Right ventricle myocardium superior (tissue), 1 donor: ENCODE measurements around the gene HRH1. TPM values are rescaled to one million over a fixed set of nuclear protein-coding genes. Genes with fewer than 3 reads are reported as not detected.
"Not testable (repeated sequence)": the region's sequence is repeated elsewhere in the genome, so short reads cannot be mapped to it uniquely, and the experiment has no call there.

Source experiments
- ATAC-seq: fragments of 200-7000 bp; cut with Tn5 transposase; one replicate; pipeline ENCODE4 v1.9.1; 2020; ENCODE audit warnings: mild to moderate bottlenecking; ENCODE audit not compliant: poor library complexity
- DNase-seq: peaks from one replicate; pipeline ENCODE4 v3.0.0-alpha.2; 2020
- intact Hi-C: fragments of 100-400 bp; cut with DNase I; formaldehyde crosslinking; loops from one replicate; pipeline ENCODE4 v1.11.2; 2022
- long read RNA-seq: library from polyadenylated mRNA; unstranded; transcript quantifications from one replicate; pipeline ENCODE4 v2.0.0, GENCODE V29; 2021
- total RNA-seq: library from RNA; stranded (reverse); fragmentation: NEBNext Ultra II Directional; extraction: Animal tissue kit (Norgen Biotek cat#: 25700); gene quantifications from one replicate; pipeline ENCODE4 v1.2.1, GENCODE V29; 2021
- donor health status: DM: no; HTN: yes; CAD: no; lungs with severe emphysema.

HRH1 gene, protein sequence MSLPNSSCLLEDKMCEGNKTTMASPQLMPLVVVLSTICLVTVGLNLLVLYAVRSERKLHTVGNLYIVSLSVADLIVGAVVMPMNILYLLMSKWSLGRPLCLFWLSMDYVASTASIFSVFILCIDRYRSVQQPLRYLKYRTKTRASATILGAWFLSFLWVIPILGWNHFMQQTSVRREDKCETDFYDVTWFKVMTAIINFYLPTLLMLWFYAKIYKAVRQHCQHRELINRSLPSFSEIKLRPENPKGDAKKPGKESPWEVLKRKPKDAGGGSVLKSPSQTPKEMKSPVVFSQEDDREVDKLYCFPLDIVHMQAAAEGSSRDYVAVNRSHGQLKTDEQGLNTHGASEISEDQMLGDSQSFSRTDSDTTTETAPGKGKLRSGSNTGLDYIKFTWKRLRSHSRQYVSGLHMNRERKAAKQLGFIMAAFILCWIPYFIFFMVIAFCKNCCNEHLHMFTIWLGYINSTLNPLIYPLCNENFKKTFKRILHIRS
- total RNA-seq, result 1.3 TPM
- long read RNA-seq, full-length matches to known transcripts, result 1 of 3 reads
- long read RNA-seq, partial matches to known transcripts, result 0 of 3 reads
- long read RNA-seq, other reads (novel, unspliced or antisense), result 2 of 3 reads

DNA sequence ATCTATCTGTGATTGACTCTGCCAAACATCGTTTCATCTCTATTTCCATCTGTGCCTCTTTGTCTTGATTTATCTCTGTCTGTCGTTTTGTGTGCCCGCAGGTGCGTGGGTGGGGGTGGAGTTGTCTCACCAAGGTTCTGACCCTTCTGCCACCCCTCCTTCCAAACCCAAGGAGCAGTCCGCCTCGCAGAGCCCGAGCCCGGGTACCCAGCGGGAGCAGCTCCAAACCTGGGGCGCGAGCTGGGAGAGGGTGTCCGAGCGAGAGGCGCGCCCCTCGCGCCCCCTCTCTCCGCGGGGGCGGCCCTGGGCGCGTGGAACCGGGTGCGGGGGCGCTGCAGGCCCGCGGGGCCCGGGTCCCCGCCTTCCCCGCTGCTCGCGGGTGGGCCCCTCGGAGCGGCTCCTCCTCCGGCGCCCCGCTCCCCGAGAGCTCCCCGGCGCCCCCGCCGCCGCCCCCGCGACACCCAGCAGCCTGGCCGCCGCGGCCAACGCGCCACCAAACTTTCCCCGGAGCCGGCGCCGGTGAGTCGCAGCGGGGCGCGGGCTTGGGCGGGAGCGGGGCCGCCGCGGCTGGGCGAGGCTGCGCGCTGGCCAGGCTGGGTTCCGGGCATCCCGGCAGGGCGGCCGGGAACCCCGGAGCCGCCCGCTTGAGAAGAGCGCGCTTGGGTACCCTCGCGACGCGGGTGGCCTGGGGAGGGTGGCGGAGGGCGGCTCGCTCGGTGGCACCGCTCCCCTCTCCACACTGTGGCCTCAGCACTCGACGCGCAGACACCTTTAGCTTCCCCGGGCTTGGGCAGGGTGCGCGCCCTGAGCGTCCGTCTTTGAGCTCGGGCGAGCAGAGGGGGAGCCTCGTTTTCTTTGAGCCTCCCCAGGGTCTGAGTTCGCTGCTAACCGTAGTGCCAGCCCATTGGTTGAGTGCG lies at the start of gene HRH1:
HRH1 (plus strand) TSS at position 458 of the 917 bp plus-strand sequence. CDS start 104,545 bp downstream, outside the sequence.
- ATAC-seq (peak; percentile 33), DNase-seq (peak; percentile 51)
- intact Hi-C loops, result no loop called here

DNA sequence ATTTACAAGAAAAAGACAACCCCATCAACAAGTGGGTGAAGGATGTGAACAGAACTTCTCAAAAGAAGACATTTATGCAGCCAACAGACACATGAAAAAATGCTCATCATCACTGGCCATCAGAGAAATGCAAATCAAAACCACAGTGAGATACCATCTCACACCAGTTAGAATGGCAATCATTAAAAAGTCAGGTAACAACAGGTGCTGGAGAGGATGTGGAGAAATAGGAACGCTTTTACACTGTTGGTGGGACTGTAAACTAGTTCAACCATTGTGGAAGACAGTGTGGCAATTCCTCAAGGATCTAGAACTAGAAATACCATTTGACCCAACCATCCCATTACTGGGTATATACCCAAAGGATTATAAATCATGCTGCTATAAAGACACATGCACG lies 41.0 kb upstream of the HRH1 start:
- intact Hi-C loops, ATAC-seq, DNase-seq: not testable (repeated sequence)

DNA sequence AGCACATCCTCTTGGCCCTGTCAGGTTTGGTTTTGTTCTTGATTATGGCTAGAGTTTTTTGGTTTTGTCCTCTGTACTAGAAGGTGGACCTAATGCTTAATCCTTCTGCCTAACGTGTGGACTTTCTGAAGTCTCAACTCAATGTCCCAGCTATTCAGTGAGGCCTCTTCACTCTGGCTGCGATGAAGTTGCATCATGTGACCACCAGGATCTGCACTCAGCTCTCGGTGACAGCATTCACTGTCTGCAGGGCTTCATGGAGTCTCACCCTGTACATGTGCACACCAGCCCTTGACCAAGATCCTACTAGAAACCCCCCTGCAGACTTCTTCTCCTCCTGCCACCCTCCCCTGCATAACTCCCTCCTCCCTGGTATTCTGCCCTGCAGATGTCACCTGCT lies 38.7 kb upstream of the HRH1 start:
- DNase-seq (no peak), ATAC-seq (no peak)
- intact Hi-C loops, result no loop called here

DNA sequence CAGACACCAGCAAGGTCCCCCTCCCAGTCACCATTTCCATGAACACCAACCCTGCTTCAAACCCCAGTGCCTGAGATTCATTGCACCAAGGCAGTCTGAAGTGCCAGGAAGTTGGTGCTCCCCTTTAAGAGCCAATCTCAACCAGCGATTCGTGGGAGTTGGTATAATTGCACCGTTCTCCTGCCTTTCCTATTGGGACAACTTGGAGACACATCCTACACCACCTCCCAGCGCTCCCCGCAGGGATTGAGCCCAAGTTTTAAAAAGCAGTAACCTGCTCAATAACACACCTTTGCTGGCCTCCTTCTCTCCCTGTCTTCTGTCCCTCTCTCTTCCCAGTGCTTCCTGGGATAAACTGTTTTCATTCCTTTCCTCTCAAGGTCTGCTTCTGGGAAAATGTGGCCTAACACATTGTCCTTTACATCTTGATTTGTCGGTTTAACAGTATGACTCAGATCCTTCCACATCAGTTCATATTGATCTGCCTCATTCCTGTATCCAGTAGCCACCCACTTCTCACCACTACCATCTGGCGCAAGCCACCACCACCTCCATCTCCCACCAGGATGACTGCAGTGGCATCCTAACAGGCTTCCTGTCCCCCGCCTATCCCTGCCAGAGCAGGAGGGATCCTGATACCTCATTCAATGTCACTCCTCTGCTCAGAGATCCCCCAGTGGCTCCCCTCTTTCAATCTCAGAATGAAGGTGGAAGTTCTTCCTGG lies 37.8 kb upstream of the HRH1 start:
- no peak for ATAC-seq
- no peak for DNase-seq
- intact Hi-C loops, result no loop called here

DNA sequence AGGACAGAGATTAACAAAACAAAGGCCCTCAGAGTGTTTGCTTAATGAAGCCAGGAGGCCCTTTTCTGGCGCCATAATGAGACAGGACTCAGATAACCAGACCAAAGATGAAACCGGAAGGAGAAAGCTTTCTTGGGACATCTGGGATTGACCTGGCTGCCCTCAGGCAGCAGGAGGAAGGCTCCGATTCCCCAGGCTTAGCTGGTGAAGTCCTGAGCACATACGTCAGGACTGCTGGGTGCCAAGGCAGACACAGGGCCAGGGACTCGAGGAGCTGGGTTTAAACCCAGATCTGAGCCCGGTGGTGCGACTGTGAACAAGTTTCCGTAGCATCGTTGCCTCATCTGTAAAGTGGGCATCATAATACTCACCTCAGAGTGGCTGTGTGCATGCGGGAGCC lies 36.7 kb upstream of the HRH1 start:
- no peak for DNase-seq
- intact Hi-C loops, result no loop called here
- no peak for ATAC-seq

DNA sequence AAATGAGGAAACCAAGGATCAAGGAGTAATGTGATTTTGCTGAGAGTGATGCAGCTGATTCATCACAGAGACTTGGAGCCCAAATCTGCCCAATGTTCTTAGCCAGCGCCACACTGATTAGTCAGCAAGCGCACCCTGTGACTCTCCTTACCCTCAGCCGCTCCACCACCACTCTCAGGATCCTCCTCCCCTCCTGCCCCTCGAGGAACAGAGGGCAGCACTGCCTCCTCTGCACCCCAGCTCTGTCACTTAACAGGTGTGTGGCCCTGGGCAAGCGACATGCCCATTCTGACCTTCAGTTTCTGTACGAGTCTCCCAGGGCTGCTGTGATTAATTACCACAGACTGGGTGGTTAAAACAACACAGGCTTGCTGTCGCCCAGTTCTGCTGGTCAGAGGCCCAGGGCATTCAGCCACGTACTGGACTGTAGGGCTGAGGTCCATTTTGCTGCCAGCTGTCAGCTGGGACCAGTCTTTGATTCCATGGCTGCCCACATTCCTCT lies 36.1 kb upstream of the HRH1 start:
- no peak for ATAC-seq
- no peak for DNase-seq
- intact Hi-C loops, result no loop called here

DNA sequence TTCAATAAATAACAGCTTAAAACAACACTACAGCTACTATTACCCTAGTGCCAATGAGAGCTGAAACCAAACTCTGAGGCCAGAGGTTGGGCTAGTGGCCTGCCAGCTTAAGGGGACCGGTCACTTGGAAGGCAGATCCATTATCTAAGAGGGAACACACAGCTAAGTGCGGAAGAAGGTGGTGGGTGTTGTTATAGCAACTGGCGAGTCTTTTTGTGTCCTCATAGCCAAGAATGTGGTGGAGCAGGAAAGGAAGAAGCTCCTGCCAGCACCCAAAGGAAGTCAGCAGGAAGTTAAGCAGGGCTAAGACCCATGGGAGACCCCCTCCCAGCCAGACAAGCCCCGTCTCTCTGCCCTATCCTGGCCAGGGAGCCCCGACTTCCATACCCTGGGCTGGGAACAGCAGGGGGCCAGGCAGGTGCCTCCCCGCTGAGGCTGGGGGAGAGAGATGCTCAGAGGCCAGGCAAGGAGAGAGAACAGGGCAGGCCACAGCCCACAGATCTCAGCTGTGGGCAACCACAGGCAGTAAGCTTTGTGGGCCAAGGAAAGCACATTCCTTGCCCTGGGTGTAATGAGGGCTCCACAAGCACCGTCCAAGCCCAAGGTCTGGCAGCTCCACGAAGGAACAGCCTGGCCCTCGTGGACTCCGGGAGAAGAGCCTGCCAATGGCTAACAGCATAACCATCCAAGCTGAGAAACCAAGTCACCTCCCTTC lies 34.0 kb upstream of the HRH1 start:
- intact Hi-C loops, result no loop called here
- ATAC-seq, result no peak
- no peak for DNase-seq

DNA sequence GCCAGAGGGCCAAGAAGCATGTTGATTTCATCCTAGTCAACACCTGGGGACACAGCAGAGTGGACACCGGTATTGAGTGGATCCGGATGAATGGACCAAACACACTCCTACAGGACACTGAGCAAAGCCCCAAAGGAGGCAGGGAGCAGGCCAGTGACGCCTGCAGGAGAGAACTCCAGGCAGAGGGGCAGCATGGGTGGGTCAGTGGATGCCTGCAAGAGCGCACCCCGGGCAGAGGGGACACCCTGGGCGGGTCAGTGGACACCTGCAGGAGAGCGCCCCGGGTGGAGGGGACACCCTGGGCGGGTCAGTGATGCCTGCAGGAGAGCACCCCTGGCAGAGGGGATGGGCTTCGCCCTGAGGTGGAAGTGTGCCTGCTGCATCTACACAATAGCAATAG lies 27.6 kb upstream of the HRH1 start:
- ATAC-seq (no peak), DNase-seq (no peak)
- intact Hi-C loops, result no loop called here

DNA sequence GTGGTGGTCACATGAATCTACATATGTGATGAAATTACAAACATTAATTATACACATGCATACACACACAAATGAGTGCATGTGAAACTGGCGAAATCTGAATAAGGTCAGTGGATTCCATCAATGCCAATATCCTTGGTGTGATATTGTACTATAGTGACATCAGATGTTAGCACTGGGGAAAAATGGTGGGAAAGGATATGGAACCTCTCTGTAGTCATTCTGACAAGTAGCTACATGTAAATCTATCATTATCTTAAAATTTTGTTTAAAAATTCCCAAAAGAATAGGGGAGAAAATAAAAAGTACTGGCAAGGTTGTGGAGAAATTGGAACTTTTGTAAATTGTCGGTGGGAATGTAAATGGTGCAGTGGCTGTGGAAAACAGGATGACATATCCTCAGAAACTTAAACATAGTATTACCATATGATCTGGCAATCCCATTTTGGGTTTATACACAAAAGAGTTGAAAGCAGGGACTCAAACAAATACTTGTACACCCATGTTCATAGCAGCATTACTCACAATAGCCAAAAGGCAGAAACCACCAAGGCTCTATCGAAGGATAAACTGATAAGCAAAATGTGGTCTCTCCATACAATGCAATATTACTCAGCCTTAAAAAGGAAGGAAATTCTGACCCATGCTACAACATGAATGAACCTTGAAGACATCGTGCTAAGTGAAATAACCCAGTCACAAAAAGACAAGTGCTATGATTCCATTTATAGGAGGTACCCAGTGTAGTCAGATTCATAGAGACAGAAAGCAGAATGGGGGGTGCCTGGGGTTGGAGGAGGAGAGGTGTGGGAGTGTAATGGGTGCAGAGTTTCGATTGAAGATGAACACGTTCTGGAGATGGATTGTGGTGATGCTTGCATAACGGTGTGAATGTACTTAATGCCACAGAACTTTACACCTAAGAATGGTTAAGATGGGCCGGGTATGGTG lies 25.3 kb upstream of the HRH1 start:
- ATAC-seq (no peak), DNase-seq (no peak)
- intact Hi-C loops, result no loop called here

DNA sequence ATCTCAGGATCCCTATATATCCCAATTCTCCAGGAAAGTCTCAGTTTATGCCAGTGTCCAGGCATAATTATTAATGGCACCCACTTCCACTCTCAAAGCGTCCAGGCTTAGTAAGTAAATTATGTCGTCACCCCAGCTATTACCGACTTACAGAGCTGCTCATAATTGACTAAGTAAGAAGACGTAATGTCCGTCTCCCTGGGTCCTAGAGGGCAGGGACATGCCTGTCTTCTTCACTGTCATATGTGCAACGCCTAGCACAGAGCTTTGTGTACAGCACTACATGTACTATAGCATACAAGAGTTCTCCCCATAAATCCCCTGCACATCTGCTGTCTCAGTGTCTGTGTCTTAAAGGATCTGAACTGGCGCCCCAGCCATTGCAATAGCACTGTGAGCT lies 23.9 kb upstream of the HRH1 start:
- intact Hi-C loops, result no loop called here
- no peak for DNase-seq

DNA sequence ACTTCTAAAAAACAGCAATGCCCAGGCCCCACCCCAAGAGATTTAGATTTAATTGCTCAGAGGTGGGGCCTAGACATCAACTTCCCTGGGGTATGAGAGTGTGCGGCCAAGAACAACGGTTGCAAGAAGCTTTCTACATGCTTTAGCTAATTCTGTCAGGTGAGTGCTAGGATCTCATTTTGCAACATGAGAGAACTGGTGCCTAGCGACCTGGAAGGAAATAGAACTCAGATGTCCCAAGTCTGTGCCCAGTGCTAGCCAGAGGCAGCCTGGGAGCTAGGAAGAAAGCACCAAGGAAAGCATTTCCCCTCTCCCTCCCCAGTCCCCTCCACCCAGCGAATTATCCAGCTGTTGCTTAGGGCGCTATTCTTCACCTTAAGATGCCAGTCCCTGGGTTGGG lies 22.9 kb upstream of the HRH1 start:
- no peak for DNase-seq
- intact Hi-C loops, result no loop called here

More for the DNA sequence above, 23.9 kb upstream of the HRH1 start:
- ATAC-seq, result no peak

DNA sequence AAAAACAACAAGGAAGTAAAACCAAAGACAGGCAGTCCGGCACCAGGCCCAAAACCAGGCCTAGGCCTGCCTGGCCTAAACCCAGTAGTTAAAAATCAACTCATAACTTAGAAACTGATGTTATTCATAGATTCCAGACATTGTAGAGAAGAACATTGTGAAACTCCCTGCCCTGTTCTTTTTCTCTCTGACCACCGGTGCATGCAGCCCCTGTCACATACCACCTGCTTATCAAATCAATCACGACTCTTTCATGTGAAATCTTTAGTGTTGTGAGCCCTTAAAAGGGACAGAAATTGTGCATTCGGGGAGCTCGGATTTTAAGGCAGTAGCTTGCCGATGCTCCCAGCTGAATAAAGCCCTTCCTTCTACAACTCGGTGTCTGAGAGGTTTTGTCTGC lies 22.4 kb upstream of the HRH1 start:
- ATAC-seq, intact Hi-C loops, DNase-seq: not testable (repeated sequence)

More for the DNA sequence above, 22.9 kb upstream of the HRH1 start:
- ATAC-seq, result no peak

DNA sequence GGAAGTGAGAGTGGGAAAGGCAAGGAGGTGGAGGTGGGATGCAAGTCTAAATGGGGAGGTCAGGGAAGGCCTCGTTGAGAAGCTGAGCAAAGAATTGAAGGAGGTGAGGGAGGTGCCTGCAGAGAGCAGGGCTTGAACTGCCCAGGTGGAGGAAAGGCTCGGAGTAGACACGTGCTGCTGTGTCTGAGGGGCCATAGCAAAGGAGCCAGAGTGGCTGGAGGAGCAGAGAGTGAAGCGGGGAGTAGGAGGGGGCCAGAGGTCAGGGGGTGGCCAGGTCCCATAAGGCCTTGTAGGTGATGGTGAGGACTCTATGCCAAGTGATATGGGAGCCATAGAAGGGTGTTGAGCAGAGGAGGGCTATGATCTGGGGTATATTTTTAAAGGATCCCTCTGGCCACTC lies 21.4 kb upstream of the HRH1 start:
- intact Hi-C loops, result no loop called here
- ATAC-seq (no peak), DNase-seq (no peak)

DNA sequence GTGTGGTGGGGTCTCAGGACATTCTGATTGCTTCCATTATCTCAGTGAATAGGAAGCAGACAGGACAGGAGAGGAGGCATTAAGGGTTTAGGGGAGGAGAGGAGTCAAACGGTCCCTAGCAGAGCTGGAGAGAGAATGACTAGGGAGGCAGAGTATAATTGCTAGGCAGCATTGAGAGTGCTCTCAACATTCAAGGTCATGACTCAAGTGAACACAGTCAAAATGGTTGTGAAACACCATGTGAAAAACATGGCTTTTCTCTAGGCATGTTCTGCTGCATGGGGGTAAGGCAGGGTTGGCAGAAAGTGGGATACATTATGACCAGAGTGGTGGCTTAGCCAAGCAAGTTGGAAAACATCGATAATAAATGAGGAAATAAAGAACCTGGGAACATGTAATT lies 19.5 kb upstream of the HRH1 start:
- DNase-seq (no peak), ATAC-seq (no peak)
- intact Hi-C loops, result no loop called here

DNA sequence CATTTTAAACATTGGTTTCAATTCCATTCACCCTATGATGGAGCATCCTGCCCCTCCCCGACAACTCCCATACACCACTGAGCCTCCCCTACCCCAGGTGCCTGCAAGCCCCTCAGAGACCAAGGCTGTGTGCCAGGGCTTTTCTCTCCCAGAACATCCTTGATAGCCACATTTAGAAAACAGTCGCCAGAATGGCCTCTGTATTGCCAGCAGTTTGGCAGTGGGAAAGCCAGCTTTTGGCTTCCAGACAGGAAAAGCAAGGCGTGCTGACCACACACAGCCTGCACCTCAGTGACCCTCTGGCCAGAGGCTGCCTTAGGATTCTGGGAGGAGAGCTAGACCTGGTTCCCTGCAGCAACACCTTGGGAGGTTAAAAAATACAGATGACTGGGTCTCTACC lies 18.2 kb upstream of the HRH1 start:
- intact Hi-C loops, result no loop called here
- DNase-seq (no peak), ATAC-seq (no peak)

DNA sequence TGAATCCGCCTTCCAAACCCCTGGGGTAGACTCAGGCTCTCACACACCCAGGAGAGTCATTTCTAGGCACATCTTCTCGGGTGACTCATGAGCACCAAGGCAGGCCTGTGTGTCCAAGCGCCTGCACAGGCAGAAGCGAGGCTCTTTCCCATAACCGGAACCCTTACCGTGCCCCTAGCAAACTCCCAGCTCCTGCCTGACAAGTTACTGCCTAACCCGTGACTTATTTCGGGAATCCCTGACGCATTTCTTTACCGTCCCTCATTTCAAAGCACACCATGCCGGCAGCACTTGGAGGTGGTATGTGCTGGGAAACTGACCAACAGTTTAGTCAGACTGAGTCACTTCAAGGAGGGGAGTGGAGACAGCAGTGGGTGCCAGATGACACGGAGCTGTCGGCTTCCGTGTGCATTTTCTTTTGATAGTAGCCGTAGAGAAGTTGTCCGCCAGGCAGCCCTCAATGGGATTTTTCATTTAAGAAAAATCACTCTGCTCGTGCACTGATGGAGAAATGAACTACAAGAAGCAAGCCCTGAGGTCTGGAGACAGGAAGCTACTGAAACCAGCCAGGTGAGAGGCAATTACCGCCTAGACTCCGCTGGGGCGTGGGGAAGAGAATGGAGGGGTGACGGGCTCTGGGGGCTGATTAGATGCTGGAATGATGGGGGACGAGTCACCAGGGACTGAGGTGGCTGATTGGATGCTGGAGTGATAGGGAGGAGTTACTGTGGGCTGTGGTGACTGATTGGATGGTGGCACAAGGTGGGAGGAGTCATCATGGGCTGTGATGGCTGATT lies 17.3 kb upstream of the HRH1 start:
- intact Hi-C loops, result no loop called here
- no peak for DNase-seq

More for the DNA sequence above, 17.3 kb upstream of the HRH1 start:
- peak; percentile 60 for ATAC-seq
